Putamen (tissue), 1 donor: Measurements from ENCODE around the gene S100A6.
"Not testable (repeated sequence)": the region's sequence is repeated elsewhere in the genome, so short reads cannot be mapped to it uniquely, and the experiment has no call there.

Experiments
- DNase-seq: peaks from one replicate; pipeline ENCODE4 v3.0.0-alpha.2; 2016; ENCODE audit warnings: low spot score

S100A6 gene

GRCh38 chr1:153563991-153564390 lies 28.2 kb upstream of the S100A6 start:
- DNase-seq = no peak

- DNase-seq = no peak
Observed at GRCh38 chr1:153563483-153563901, 27.7 kb upstream of the S100A6 start.

- DNase-seq = not testable (repeated sequence)
Observed at GRCh38 chr1:153562021-153562420, 26.2 kb upstream of the S100A6 start.

GRCh38 chr1:153561466-153561985 lies 25.7 kb upstream of the S100A6 start:
- no peak for DNase-seq

GRCh38 chr1:153560771-153561465 lies 25.1 kb upstream of the S100A6 start:
- no peak for DNase-seq

- DNase-seq = no peak
Observed at GRCh38 chr1:153560241-153560640, 24.4 kb upstream of the S100A6 start.

- DNase-seq = no peak
Observed at GRCh38 chr1:153557877-153558276, 22.1 kb upstream of the S100A6 start.

- DNase-seq = no peak
Observed at GRCh38 chr1:153556348-153556747, 20.6 kb upstream of the S100A6 start.

GRCh38 chr1:153553830-153554541 lies 18.2 kb upstream of the S100A6 start:
- DNase-seq = no peak

GRCh38 chr1:153553096-153553495 lies 17.3 kb upstream of the S100A6 start:
- no peak for DNase-seq

- no peak for DNase-seq
Observed at GRCh38 chr1:153552335-153552734, 16.5 kb upstream of the S100A6 start.

GRCh38 chr1:153550827-153551500 lies 15.2 kb upstream of the S100A6 start:
- no peak for DNase-seq

- DNase-seq = no peak
Observed at GRCh38 chr1:153550398-153550758, 14.6 kb upstream of the S100A6 start.

- no peak for DNase-seq
Observed at GRCh38 chr1:153549741-153550397, 14.1 kb upstream of the S100A6 start.

- DNase-seq = no peak
Observed at GRCh38 chr1:153548722-153549688, 13.2 kb upstream of the S100A6 start, which contains the start of gene S100A3. TSS of gene S100A3 (minus strand) at chr1:153549258. CDS start at chr1:153548485, 773 bp downstream.

- DNase-seq = no peak
Observed at GRCh38 chr1:153547560-153548551, 12.1 kb upstream of the S100A6 start.

- DNase-seq = no peak
Observed at GRCh38 chr1:153546796-153547559, 11.2 kb upstream of the S100A6 start.

- DNase-seq = no peak
Observed at GRCh38 chr1:153546371-153546770, 10.6 kb upstream of the S100A6 start.
